ENCODE data around the gene GLT1D1. TPM values are rescaled to one million over a fixed set of nuclear protein-coding genes. Genes with fewer than 3 reads are reported as not detected.

The GLT1D1 gene
- total RNA-seq, 4 donors from 2014 or later, result not detected

- Histone ChIP-seq H3K27ac (no peak overlapping the region), H3K9me3 (no peaks in the 10 kb centered on the region), H3K4me1 (no peaks in the 10 kb centered on the region), H3K27me3 (no peaks in the 10 kb centered on the region), H3K36me3 (no peaks in the 10 kb centered on the region), H3K4me3 (no peak overlapping the region)
- no peak for TF ChIP-seq CTCF (IDR thresholded peaks at IDR 0.05)
- no peak for TF ChIP-seq POLR2A (IDR thresholded peaks at IDR 0.05)
- no peak for DNase-seq
Measured at GRCh38 chr12:128905003-128905544, 51.8 kb downstream of the GLT1D1 start.

GRCh38 chr12:128906485-128907137 is 53.3 kb downstream of the GLT1D1 start:
- no peaks in the 10 kb centered on the region for H3K4me1 ChIP-seq
- no peaks in the 10 kb centered on the region for H3K9me3 ChIP-seq
- H3K27me3 ChIP-seq, result no peaks in the 10 kb centered on the region
- no peak for DNase-seq
- no peak overlapping the region for H3K27ac ChIP-seq
- H3K4me3 ChIP-seq, result no peak overlapping the region
- no peaks in the 10 kb centered on the region for H3K36me3 ChIP-seq
- TF ChIP-seq POLR2A (IDR thresholded peaks at IDR 0.05) (no peak), CTCF (IDR thresholded peaks at IDR 0.05) (no peak)

GRCh38 chr12:128908254-128908653 is 55.0 kb downstream of the GLT1D1 start:
- no peak for TF ChIP-seq CTCF (IDR thresholded peaks at IDR 0.05)
- TF ChIP-seq POLR2A (IDR thresholded peaks at IDR 0.05), result no peak
- DNase-seq, result no peak
- H3K27me3 ChIP-seq, result no peaks in the 10 kb centered on the region
- no peaks in the 10 kb centered on the region for H3K9me3 ChIP-seq
- no peaks in the 10 kb centered on the region for H3K36me3 ChIP-seq
- H3K27ac ChIP-seq, result no peak overlapping the region
- H3K4me1 ChIP-seq, result no peaks in the 10 kb centered on the region
- H3K4me3 ChIP-seq, result no peak overlapping the region

- TF ChIP-seq POLR2A (IDR thresholded peaks at IDR 0.05), result no peak
- TF ChIP-seq CTCF (IDR thresholded peaks at IDR 0.05), result no peak
- Histone ChIP-seq H3K9me3 (no peaks in the 10 kb centered on the region), H3K27ac (no peak overlapping the region), H3K27me3 (no peaks in the 10 kb centered on the region), H3K4me3 (no peak overlapping the region), H3K36me3 (no peaks in the 10 kb centered on the region), H3K4me1 (no peaks in the 10 kb centered on the region)
- no peak for DNase-seq
Measured at GRCh38 chr12:128909653-128910052, 56.4 kb downstream of the GLT1D1 start.

- no peak for DNase-seq
- TF ChIP-seq CTCF (IDR thresholded peaks at IDR 0.05) (no peak), POLR2A (IDR thresholded peaks at IDR 0.05) (no peak)
- Histone ChIP-seq H3K4me3 (no peak overlapping the region), H3K9me3 (no peaks in the 10 kb centered on the region), H3K4me1 (no peaks in the 10 kb centered on the region), H3K27ac (no peak overlapping the region), H3K27me3 (no peaks in the 10 kb centered on the region), H3K36me3 (no peaks in the 10 kb centered on the region)
Measured at GRCh38 chr12:128910629-128911028, 57.4 kb downstream of the GLT1D1 start.

Data from Peyer's patch (tissue), 4 donors.